Measurements from ENCODE around the gene SOX1. TPM values are rescaled to one million over a fixed set of nuclear protein-coding genes. Genes with fewer than 3 reads are reported as not detected.

The SOX1 gene
- total and polyA plus RNA-seq, 5 experiments from 2014 or later, result not detected

GRCh38 chr13:112054616-112055015 lies 12.3 kb upstream of the SOX1 start:
- H3K36me3 Mint-ChIP-seq, result peaks cover 0 to 15% (median 4%) of the 10 kb centered on the region in 3 donors

GRCh38 chr13:112055036-112055914 lies 11.7 kb upstream of the SOX1 start:
- Mint-ChIP-seq H3K4me1 (peaks cover 0 to 7% (median 2%) of the 10 kb centered on the region in 4 donors), H3K4me3 (peak overlapping the region in 3 of 10 donors; percentile 18 to 51 (median 42)), H3K36me3 (peaks cover 0 to 15% (median 4%) of the 10 kb centered on the region in 3 donors), H3K27me3 (peaks cover 46 to 83% (median 61%) of the 10 kb centered on the region in 5 donors), H3K9me3 (peaks cover 0 to 29% (median 7%) of the 10 kb centered on the region in 9 donors), H3K27ac (peak overlapping the region in 1 of 10 donors; percentile 40)
- ATAC-seq, result no peak
- DNase-seq, result no peak
- POLR2A ChIA-PET, result no interaction called here

More at GRCh38 chr13:112054616-112055015, 12.3 kb upstream of the SOX1 start:
- peak overlapping the region in 1 of 10 donors; percentile 19 for H3K4me3 Mint-ChIP-seq
- DNase-seq, result no peak
- H3K27me3 Mint-ChIP-seq, result peaks cover 43 to 78% (median 57%) of the 10 kb centered on the region in 5 donors
- peak overlapping the region in 1 of 10 donors; percentile 40 for H3K27ac Mint-ChIP-seq
- H3K9me3 Mint-ChIP-seq, result peaks cover 0 to 31% (median 9%) of the 10 kb centered on the region in 9 donors
- POLR2A ChIA-PET, result no interaction called here
- no peak for ATAC-seq
- H3K4me1 Mint-ChIP-seq, result peaks cover 0 to 7% (median 2%) of the 10 kb centered on the region in 4 donors

GRCh38 chr13:112055915-112056269 lies 11.1 kb upstream of the SOX1 start:
- Mint-ChIP-seq H3K4me3 (peak overlapping the region in 1 of 10 donors; percentile 18), H3K27ac (no peak overlapping the region), H3K27me3 (peaks cover 45 to 83% (median 60%) of the 10 kb centered on the region in 5 donors), H3K36me3 (peaks cover 0 to 15% (median 6%) of the 10 kb centered on the region in 3 donors), H3K4me1 (peaks cover 0 to 7% (median 2%) of the 10 kb centered on the region in 4 donors), H3K9me3 (peaks cover 0 to 25% (median 1%) of the 10 kb centered on the region in 9 donors)
- POLR2A ChIA-PET, result no interaction called here
- no peak for DNase-seq
- no peak for ATAC-seq

- H3K36me3 Mint-ChIP-seq, result peaks cover 0 to 15% (median 6%) of the 10 kb centered on the region in 3 donors
- H3K9me3 Mint-ChIP-seq, result peaks cover 0 to 25% (median 0%) of the 10 kb centered on the region in 9 donors
- peaks cover 42 to 80% (median 57%) of the 10 kb centered on the region in 5 donors for H3K27me3 Mint-ChIP-seq
- H3K27ac Mint-ChIP-seq, result no peak overlapping the region
- H3K4me1 Mint-ChIP-seq, result peaks cover 0 to 7% (median 2%) of the 10 kb centered on the region in 4 donors
- DNase-seq (no peak), ATAC-seq (no peak)
- H3K4me3 Mint-ChIP-seq, result no peak overlapping the region
- POLR2A ChIA-PET, result no interaction called here
Measured at GRCh38 chr13:112056284-112056727, 10.6 kb upstream of the SOX1 start.

GRCh38 chr13:112056739-112057438 lies 10.1 kb upstream of the SOX1 start:
- POLR2A ChIA-PET, result no interaction called here
- H3K4me1 Mint-ChIP-seq, result peaks cover 0 to 7% (median 2%) of the 10 kb centered on the region in 4 donors
- DNase-seq (no peak), ATAC-seq (no peak)
- peaks cover 0 to 25% (median 0%) of the 10 kb centered on the region in 9 donors for H3K9me3 Mint-ChIP-seq
- H3K36me3 Mint-ChIP-seq, result peaks cover 0 to 17% (median 6%) of the 10 kb centered on the region in 3 donors
- H3K27me3 Mint-ChIP-seq, result peaks cover 40 to 78% (median 55%) of the 10 kb centered on the region in 5 donors
- H3K4me3 Mint-ChIP-seq, result peak overlapping the region in 1 of 10 donors; percentile 22
- H3K27ac Mint-ChIP-seq, result no peak overlapping the region

GRCh38 chr13:112057439-112057735 lies 9.6 kb upstream of the SOX1 start:
- H3K27me3 Mint-ChIP-seq, result peaks cover 35 to 78% (median 55%) of the 10 kb centered on the region in 5 donors
- peak overlapping the region in 1 of 10 donors; percentile 35 for H3K4me3 Mint-ChIP-seq
- H3K4me1 Mint-ChIP-seq, result peaks cover 0 to 7% (median 2%) of the 10 kb centered on the region in 4 donors
- H3K36me3 Mint-ChIP-seq, result peaks cover 0 to 15% (median 6%) of the 10 kb centered on the region in 3 donors
- ATAC-seq (no peak), DNase-seq (no peak)
- no peak overlapping the region for H3K27ac Mint-ChIP-seq
- POLR2A ChIA-PET, result no interaction called here
- H3K9me3 Mint-ChIP-seq, result peaks cover 0 to 20% (median 0%) of the 10 kb centered on the region in 9 donors

- Mint-ChIP-seq H3K9me3 (peaks cover 0 to 19% (median 0%) of the 10 kb centered on the region in 9 donors), H3K4me1 (peaks cover under 1 to 7% (median 2%) of the 10 kb centered on the region in 4 donors), H3K36me3 (peaks cover 0 to 12% (median 6%) of the 10 kb centered on the region in 3 donors), H3K27me3 (peaks cover 34 to 77% (median 56%) of the 10 kb centered on the region in 5 donors), H3K4me3 (peak overlapping the region in 1 of 10 donors; percentile 35), H3K27ac (peak overlapping the region in 1 of 10 donors; percentile 18)
- POLR2A ChIA-PET, result no interaction called here
- DNase-seq (no peak), ATAC-seq (no peak)
Measured at GRCh38 chr13:112057736-112058518, 9.0 kb upstream of the SOX1 start.

GRCh38 chr13:112058519-112058873 lies 8.5 kb upstream of the SOX1 start:
- ATAC-seq, result no peak
- peaks cover 33 to 77% (median 58%) of the 10 kb centered on the region in 5 donors for H3K27me3 Mint-ChIP-seq

GRCh38 chr13:112058941-112059340 lies 8.0 kb upstream of the SOX1 start:
- DNase-seq (no peak), ATAC-seq (no peak)
- peaks cover 2 to 9% (median 5%) of the 10 kb centered on the region in 4 donors for H3K4me1 Mint-ChIP-seq
- peak overlapping the region in 1 of 10 donors; percentile 67 for H3K27ac Mint-ChIP-seq
- no peak overlapping the region for H3K4me3 Mint-ChIP-seq
- peaks cover 0 to 17% (median 0%) of the 10 kb centered on the region in 9 donors for H3K9me3 Mint-ChIP-seq
- H3K36me3 Mint-ChIP-seq, result peaks cover 2 to 9% (median 9%) of the 10 kb centered on the region in 3 donors
- H3K27me3 Mint-ChIP-seq, result peaks cover 37 to 78% (median 62%) of the 10 kb centered on the region in 5 donors
- POLR2A ChIA-PET, result no interaction called here

More at GRCh38 chr13:112058519-112058873, 8.5 kb upstream of the SOX1 start:
- H3K4me1 Mint-ChIP-seq, result peaks cover 2 to 9% (median 5%) of the 10 kb centered on the region in 4 donors
- no peak overlapping the region for H3K27ac Mint-ChIP-seq
- POLR2A ChIA-PET, result no interaction called here
- peaks cover 2 to 9% (median 9%) of the 10 kb centered on the region in 3 donors for H3K36me3 Mint-ChIP-seq
- no peak overlapping the region for H3K4me3 Mint-ChIP-seq
- no peak for DNase-seq
- peaks cover 0 to 17% (median 0%) of the 10 kb centered on the region in 9 donors for H3K9me3 Mint-ChIP-seq

- ATAC-seq, result no peak
- no peak overlapping the region for H3K4me3 Mint-ChIP-seq
- peaks cover 2 to 9% (median 5%) of the 10 kb centered on the region in 4 donors for H3K4me1 Mint-ChIP-seq
- POLR2A ChIA-PET, result no interaction called here
- H3K27me3 Mint-ChIP-seq, result peaks cover 37 to 80% (median 67%) of the 10 kb centered on the region in 5 donors
- no peak overlapping the region for H3K27ac Mint-ChIP-seq
- DNase-seq, result no peak
- H3K9me3 Mint-ChIP-seq, result peaks cover 0 to 17% (median 0%) of the 10 kb centered on the region in 9 donors
- peaks cover 2 to 9% (median 9%) of the 10 kb centered on the region in 3 donors for H3K36me3 Mint-ChIP-seq
Measured at GRCh38 chr13:112059457-112060281, 7.3 kb upstream of the SOX1 start.

GRCh38 chr13:112060282-112060830 lies 6.6 kb upstream of the SOX1 start:
- no peak overlapping the region for H3K27ac Mint-ChIP-seq
- no peak overlapping the region for H3K4me3 Mint-ChIP-seq
- peaks cover 3 to 9% (median 6%) of the 10 kb centered on the region in 4 donors for H3K4me1 Mint-ChIP-seq
- H3K27me3 Mint-ChIP-seq, result peaks cover 34 to 77% (median 63%) of the 10 kb centered on the region in 5 donors
- H3K9me3 Mint-ChIP-seq, result peaks cover 0 to 14% (median 0%) of the 10 kb centered on the region in 9 donors
- DNase-seq, result no peak
- ATAC-seq, result no peak
- H3K36me3 Mint-ChIP-seq, result peaks cover 2 to 9% (median 6%) of the 10 kb centered on the region in 3 donors
- POLR2A ChIA-PET, result no interaction called here
